H9 (cell line): ENCODE measurements around the gene MAP4K3. TPM values are rescaled to one million over a fixed set of nuclear protein-coding genes. Genes with fewer than 3 reads are reported as not detected.

Experiments used
- DNase-seq: peaks from one replicate; pipeline ENCODE4 v3.0.0-alpha.2; 2017
- H2AFZ ChIP-seq: one replicate; pipeline ENCODE4 v1.6.1; 2013; ENCODE audit warnings: mild to moderate bottlenecking, low read length, control low read depth, moderate library complexity
- H2AK5ac ChIP-seq: 2 replicates; pipeline ENCODE4 v1.6.1; 2013; ENCODE audit warnings: low read length, control low read depth, mixed read lengths; ENCODE audit not compliant: insufficient read length
- H2BK120ac ChIP-seq: one replicate; pipeline ENCODE4 v1.6.1; 2013; ENCODE audit warnings: low read depth, mild to moderate bottlenecking, low read length, control low read depth, inconsistent platforms; ENCODE audit not compliant: poor library complexity, severe bottlenecking
- H2BK12ac ChIP-seq: 2 replicates; pipeline ENCODE4 v1.6.1; 2013; ENCODE audit warnings: low read length, control low read depth, mixed read lengths, low read depth; ENCODE audit not compliant: insufficient read length
- H2BK15ac ChIP-seq: 2 replicates; pipeline ENCODE4 v1.6.1; 2013; ENCODE audit warnings: low read depth, low read length, control low read depth
- H2BK20ac ChIP-seq: one replicate; pipeline ENCODE4 v1.6.1; 2013; ENCODE audit warnings: low read depth, mild to moderate bottlenecking, low read length, control low read depth, inconsistent platforms; ENCODE audit not compliant: poor library complexity, severe bottlenecking
- H2BK5ac ChIP-seq: 2 replicates; pipeline ENCODE4 v1.6.1; 2013; ENCODE audit warnings: low read length, control low read depth, mixed read lengths; ENCODE audit not compliant: insufficient read length
- H3K14ac ChIP-seq: 2 replicates; pipeline ENCODE4 v1.6.1; 2013; ENCODE audit warnings: low read length, control low read depth; ENCODE audit not compliant: insufficient read depth
- H3K18ac ChIP-seq: 2 replicates; pipeline ENCODE4 v1.6.1; 2013; ENCODE audit warnings: low read depth, mild to moderate bottlenecking, mixed read lengths, low read length, control low read depth; ENCODE audit not compliant: insufficient read length
- H3K23ac ChIP-seq: 2 replicates; pipeline ENCODE4 v1.6.1; 2013; ENCODE audit warnings: low read length, control low read depth, mixed read lengths, low read depth; ENCODE audit not compliant: insufficient read length
- H3K23me2 ChIP-seq: 2 replicates; pipeline ENCODE4 v1.6.1; 2013; ENCODE audit warnings: low read depth, mild to moderate bottlenecking, mixed read lengths, low read length, control low read depth; ENCODE audit not compliant: insufficient read length, poor library complexity, severe bottlenecking
- H3K27ac ChIP-seq: 2 replicates; pipeline ENCODE4 v1.5.1; 2013; ENCODE audit warnings: low read length, control low read depth, mixed read lengths, low read depth; ENCODE audit not compliant: insufficient read length
- H3K27me3 ChIP-seq: 2 replicates; pipeline ENCODE4 v1.6.1; 2013; ENCODE audit warnings: low read length, control low read depth, inconsistent platforms; ENCODE audit not compliant: insufficient read depth
- H3K4ac ChIP-seq: 2 replicates; pipeline ENCODE4 v1.6.1; 2013; ENCODE audit warnings: low read depth, mild to moderate bottlenecking, control low read depth, inconsistent platforms, low read length, moderate library complexity
- H3K4me1 ChIP-seq: 2 replicates; pipeline ENCODE4 v1.6.1; 2013; ENCODE audit warnings: low read length, control low read depth, inconsistent platforms; ENCODE audit not compliant: insufficient read depth
- H3K4me2 ChIP-seq: 2 replicates; pipeline ENCODE4 v1.6.1; 2013; ENCODE audit warnings: low read length, control low read depth, mixed read lengths; ENCODE audit not compliant: insufficient read length, insufficient read depth
- H3K56ac ChIP-seq: 2 replicates; pipeline ENCODE4 v1.6.1; 2013; ENCODE audit warnings: low read depth, mild to moderate bottlenecking, mixed read lengths, low read length, control low read depth; ENCODE audit not compliant: insufficient read length
- H3K79me1 ChIP-seq: 2 replicates; pipeline ENCODE4 v1.6.1; 2013; ENCODE audit warnings: low read depth, mild to moderate bottlenecking, moderate library complexity, low read length, control low read depth, inconsistent platforms; ENCODE audit not compliant: insufficient read depth, poor library complexity, severe bottlenecking
- H3K79me2 ChIP-seq: 2 replicates; pipeline ENCODE4 v1.6.1; 2013; ENCODE audit warnings: low read length, control low read depth, inconsistent platforms; ENCODE audit not compliant: insufficient read depth
- H3K9ac ChIP-seq: 2 replicates; pipeline ENCODE4 v1.6.1; 2013; ENCODE audit warnings: low read length, control low read depth, mixed read lengths; ENCODE audit not compliant: insufficient read length; ENCODE audit errors: extremely low read depth
- H3K9me3 ChIP-seq: one replicate; pipeline ENCODE4 v1.6.1; 2013; ENCODE audit warnings: low read depth, low read length, inconsistent platforms; ENCODE audit not compliant: control insufficient read depth
- H3T11ph ChIP-seq: one replicate; pipeline ENCODE4 v1.6.1; 2013; ENCODE audit warnings: mild to moderate bottlenecking, low read length, control low read depth, inconsistent platforms
- H4K20me1 ChIP-seq: one replicate; pipeline ENCODE4 v1.6.1; 2013; ENCODE audit not compliant: control insufficient read depth, insufficient read length, insufficient read depth
- H4K5ac ChIP-seq: 2 replicates; pipeline ENCODE4 v1.6.1; 2013; ENCODE audit warnings: low read depth, mild to moderate bottlenecking, mixed read lengths, low read length, control low read depth; ENCODE audit not compliant: insufficient read length
- H4K8ac ChIP-seq: replicated peaks from 2 replicates; pipeline ENCODE4 v1.6.1; 2013; ENCODE audit warnings: low read length, control low read depth, mixed read lengths, low read depth; ENCODE audit not compliant: insufficient read length
- H4K91ac ChIP-seq: 2 replicates; pipeline ENCODE4 v1.6.1; 2013; ENCODE audit warnings: low read depth, mild to moderate bottlenecking, moderate library complexity, mixed read lengths, low read length, control low read depth; ENCODE audit not compliant: insufficient read length
- H3K27ac Mint-ChIP-seq, 3 experiments: 2 replicates in 2 of 3; 3 replicates in 1 of 3; pipeline ENCODE4 v1.8.0; 2020 to 2021; ENCODE audit warnings: mixed read lengths in 3 of 3, mild to moderate bottlenecking in 1 of 3, moderate library complexity in 1 of 3
- H3K27me3 Mint-ChIP-seq: 2 replicates; pipeline ENCODE4 v1.8.0; 2021; ENCODE audit warnings: low read depth, mild to moderate bottlenecking, moderate library complexity, mixed read lengths
- H3K36me3 Mint-ChIP-seq, 3 experiments: 2 replicates in 2 of 3; 3 replicates in 1 of 3; pipeline ENCODE4 v1.8.0; 2020 to 2021; ENCODE audit warnings: low read depth in 3 of 3, mixed read lengths in 3 of 3; ENCODE audit not compliant: insufficient read depth in 1 of 3
- H3K4me1 Mint-ChIP-seq, 2 experiments: 2 replicates each; pipeline ENCODE4 v1.8.0; 2020; ENCODE audit warnings: mixed read lengths in 2 of 2
- H3K4me3 Mint-ChIP-seq, 2 experiments: 2 replicates in 1 of 2; 3 replicates in 1 of 2; pipeline ENCODE4 v1.8.0; 2020 to 2021; ENCODE audit warnings: mild to moderate bottlenecking in 2 of 2, mixed read lengths in 2 of 2, moderate library complexity in 1 of 2
- H3K9me3 Mint-ChIP-seq, 2 experiments: 2 replicates in 1 of 2; 3 replicates in 1 of 2; pipeline ENCODE4 v1.8.0; 2020; ENCODE audit warnings: mild to moderate bottlenecking in 2 of 2, mixed read lengths in 2 of 2, moderate library complexity in 1 of 2
- CTCF ChIP-seq: fragments of 200-600 bp; sonication (generic); conservative IDR thresholded peaks from 3 replicates; pipeline ENCODE4 v1.8.0; 2021; ENCODE audit warnings: antibody characterized with exemption, mild to moderate bottlenecking
- WGBS: extraction: QIAGEN DNeasy Blood & Tissue Kit; methylation state at CpG from one replicate; pipeline ENCODE4 v1.1.7; 2013; ENCODE audit warnings: missing lambda C conversion rate, low lambda C conversion rate, mixed read lengths; ENCODE audit not compliant: insufficient read length; ENCODE audit errors: extremely low coverage; 5-methylcytosine and 5-hydroxymethylcytosine counted together
- total RNA-seq: library from RNA; stranded (reverse); gene quantifications from 2 replicates; pipeline ENCODE4 v1.2.1, GENCODE V29; 2021

Gene MAP4K3
- total RNA-seq, 1 experiment from 2014 or later: 37.9 TPM

- H3K23ac ChIP-seq: no peak overlapping the region
- no peaks in the 10 kb centered on the region for H3K27me3 ChIP-seq
- H2BK15ac ChIP-seq: no peak overlapping the region
- no peak overlapping the region for H2AFZ ChIP-seq
- no peak overlapping the region for H3K4ac ChIP-seq
- no peaks in the 10 kb centered on the region; the same call in 1 of the 2 replicates for H3K4me1 ChIP-seq
- Mint-ChIP-seq H3K4me3 (no peak overlapping the region), H3K27me3 (no peaks in the 10 kb centered on the region), H3K27ac (peak overlapping the region; percentile 18 to 83 (median 24); a peak in 4 of 7 replicates), H3K4me1 (peaks cover 29 to 36% of the 10 kb centered on the region in 2 experiments), H3K36me3 (peaks cover 3 to 24% (median 15%) of the 10 kb centered on the region in 3 experiments; a peak in 6 of 7 replicates), H3K9me3 (peaks cover 0 to 11% of the 10 kb centered on the region in 2 experiments; a peak in 3 of 5 replicates)
- no peak overlapping the region for H3K56ac ChIP-seq
- H3K9ac ChIP-seq: no peak overlapping the region
- H3K14ac ChIP-seq: no peak overlapping the region
- no peak overlapping the region for H4K91ac ChIP-seq
- no CpG with 5 or more reads among the region's 4 CpGs for WGBS
- no peak overlapping the region for H3K4me2 ChIP-seq
- no peaks in the 10 kb centered on the region for H3K9me3 ChIP-seq
- no peak overlapping the region for H3K18ac ChIP-seq
- H4K20me1 ChIP-seq: no peaks in the 10 kb centered on the region
- no peak overlapping the region for H2AK5ac ChIP-seq
- no peak overlapping the region for H4K5ac ChIP-seq
- H3T11ph ChIP-seq: no peak overlapping the region
- DNase-seq: no peak
- H4K8ac ChIP-seq: no peak overlapping the region
- H3K23me2 ChIP-seq: no peaks in the 10 kb centered on the region
- H3K27ac ChIP-seq: no peak overlapping the region
- H2BK12ac ChIP-seq: no peak overlapping the region
- H2BK20ac ChIP-seq: no peak overlapping the region
- no peak for TF ChIP-seq CTCF
- H2BK120ac ChIP-seq: no peak overlapping the region
- peaks cover 2% of the 10 kb centered on the region for H3K79me1 ChIP-seq
- no peak overlapping the region for H2BK5ac ChIP-seq
- peaks cover 24% of the 10 kb centered on the region; the same call in 1 of the 2 replicates for H3K79me2 ChIP-seq
Observed at GRCh38 chr2:39390216-39390615, 46.9 kb downstream of the MAP4K3 start.
